GM21360 (cell line): Measurements from ENCODE around the gene UGT1A9.

Experiments
- ATAC-seq: cut with Tn5 transposase; IDR thresholded peaks from one replicate; pipeline ENCODE4 v1.9.1; 2021; ENCODE audit warnings: mild to moderate bottlenecking, moderate library complexity; ENCODE audit not compliant: unreplicated experiment

The UGT1A9 gene

DNA sequence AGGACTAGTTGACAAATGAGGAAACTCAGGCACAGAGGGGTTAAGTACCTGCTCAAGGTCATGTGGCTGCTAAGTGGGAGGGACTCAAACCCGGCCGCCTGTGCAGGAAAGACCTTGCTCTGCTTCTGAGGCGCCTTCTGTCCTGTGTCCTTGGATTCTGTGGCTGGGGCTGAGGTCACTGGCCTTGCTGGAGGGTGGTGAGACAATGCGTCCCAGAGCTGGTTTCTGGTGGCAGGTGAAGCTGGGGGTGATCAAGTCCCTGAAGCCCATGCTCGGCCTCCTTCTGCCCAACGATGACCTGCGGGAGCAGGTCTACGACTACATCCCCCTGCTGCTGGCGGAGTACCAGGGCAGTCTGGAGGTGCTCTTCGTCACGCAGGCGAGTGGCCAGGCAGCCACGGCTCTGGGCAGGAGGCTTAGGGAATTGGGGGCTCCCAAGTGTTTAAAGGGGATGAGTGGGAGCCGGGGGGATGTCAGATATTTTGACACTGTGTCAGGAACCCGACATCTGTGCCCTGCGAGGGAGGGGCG, 122.5 kb downstream of the UGT1A9 start:
- ATAC-seq = no peak

DNA sequence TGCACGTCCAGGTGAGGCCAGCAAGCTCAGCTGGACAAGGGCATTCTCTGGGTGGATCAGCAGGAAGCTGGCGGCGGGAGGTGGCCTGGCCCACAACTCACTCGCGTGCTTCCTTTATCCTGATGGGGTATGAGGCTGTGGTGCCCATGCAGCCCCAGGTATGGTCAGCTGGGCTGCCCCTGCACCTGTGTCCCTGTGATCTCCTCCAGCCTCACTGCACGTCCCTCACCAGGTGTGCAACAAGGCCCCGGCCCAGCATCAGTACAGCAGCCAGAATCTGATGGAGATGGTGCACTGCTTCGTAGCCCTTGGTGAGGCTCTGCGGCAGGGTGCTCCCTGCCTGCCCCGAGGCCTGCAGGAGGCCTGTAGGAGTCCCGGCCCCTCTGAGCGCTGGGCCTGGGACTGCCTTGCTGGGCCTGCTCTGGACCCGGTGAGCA, 124.1 kb downstream of the UGT1A9 start:
- no peak for ATAC-seq

DNA sequence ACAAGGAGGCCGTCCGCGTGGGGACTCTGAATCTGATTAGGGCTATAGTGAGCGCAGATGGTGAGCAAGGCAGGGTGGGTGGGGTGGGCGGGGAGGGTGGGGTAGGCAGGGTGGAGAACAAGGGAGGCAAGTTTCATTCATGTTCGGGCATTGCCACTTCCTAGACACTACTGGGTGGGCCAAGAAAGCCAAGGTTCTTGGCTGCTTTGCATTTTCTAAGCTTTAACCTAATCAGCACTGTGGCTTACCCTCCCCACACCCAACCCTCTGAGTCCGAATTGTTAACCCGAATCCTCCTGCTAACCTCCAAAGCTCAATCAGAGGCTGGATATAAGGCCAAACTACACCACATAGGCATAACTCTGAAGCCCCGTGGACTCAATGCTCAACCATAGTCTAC, 124.6 kb downstream of the UGT1A9 start:
- ATAC-seq = no peak

DNA sequence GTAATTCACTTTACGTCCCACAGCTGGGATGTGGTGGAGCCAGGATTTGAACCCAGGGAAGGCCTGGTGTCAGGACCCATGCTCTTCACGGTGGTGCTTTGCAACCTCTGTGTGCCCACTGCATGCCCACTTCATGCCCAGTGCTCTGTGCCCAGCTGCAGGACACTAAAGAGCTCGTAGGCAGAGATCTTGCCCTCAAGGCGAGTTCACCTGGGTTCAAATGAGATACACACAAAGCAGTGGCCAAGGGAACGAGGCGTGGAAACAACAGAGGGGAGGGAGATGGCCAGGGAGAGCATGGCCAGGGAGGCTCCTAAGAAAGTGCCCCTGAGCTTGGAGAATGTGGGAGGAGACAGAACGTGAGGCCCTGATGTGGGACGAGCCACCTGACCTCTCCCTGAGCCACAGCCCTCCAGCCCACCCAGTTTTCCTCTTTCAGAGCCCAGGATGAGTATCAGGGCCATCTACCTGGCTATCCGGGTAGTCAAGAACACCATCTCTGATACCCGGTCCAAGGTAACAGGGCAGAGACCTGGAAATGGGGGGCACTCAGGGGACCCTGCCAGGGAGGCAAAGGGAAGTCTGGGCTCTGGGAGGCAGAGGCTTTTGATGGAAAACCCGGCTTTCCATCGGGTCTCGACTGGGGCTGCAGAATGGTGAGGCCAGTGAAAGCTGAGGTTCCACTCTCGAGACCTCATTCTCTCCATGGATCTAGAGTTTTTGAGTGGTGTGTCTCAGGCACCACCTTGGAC, 126.8 kb downstream of the UGT1A9 start:
- no peak for ATAC-seq

DNA sequence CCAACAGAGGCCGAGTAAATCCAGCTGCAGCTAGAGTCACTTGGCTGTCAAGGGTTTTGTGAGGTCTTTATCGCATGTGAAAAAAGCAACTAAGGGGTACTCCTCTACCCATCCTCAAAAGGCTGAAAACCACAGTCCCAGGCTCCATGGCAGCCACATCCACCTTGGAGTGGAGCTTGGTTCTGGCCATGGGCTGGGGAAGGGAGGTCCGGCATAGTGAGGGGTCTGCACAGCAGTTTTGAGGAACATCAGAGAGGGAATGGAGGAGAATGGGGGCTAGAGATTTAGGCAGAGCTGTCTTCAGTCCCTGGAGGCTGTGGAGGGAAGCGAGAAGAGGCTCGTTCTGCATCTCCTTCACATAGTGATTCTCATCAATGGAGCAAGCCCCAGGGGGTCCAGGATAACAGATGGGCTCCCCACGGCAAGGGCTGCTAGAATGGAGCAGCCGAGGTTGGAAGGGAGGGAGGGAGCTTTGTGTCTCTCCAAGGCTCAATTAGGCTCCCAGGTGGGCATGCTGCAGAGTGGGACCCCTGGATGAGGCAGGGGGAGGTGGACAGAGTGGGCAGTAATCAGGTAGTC, 127.5 kb downstream of the UGT1A9 start:
- no peak for ATAC-seq

DNA sequence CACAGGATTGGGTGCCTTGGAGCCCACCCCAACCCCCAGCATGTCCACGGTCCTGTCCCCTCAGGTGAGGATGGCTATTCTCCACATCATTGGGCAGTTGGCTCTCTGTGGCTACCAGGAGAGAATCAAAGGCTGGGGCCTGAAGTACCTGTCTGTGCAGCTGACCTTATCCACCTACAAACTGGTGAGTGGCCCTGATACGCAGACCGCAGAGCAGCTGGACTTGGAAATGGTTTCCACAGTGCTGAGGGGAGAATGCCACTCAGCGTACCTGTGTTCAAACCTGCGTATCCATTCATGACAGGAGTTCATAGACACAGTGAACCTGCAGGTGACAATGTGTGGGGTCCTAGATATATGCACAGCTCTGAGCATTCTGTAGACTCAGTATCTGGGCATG, 128.0 kb downstream of the UGT1A9 start:
- no peak for ATAC-seq

DNA sequence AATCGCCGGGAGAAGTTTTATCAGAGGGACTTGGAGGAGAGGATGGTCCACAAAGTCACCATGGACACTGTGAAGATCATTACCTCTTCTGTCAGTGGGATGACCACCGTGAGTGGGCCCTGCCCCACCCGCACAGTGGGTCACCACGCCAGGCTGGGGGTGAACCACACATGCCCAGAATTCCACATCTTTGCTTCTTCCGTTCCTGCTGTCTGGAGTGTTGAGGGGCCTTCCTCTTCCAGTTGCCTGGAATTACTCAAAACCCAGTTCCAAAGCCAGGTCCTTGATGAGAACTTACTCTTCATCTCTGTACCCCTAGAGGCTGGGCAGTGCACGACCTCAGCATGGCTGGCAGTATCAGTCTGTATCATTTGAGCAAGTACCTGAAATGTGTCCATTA, 128.5 kb downstream of the UGT1A9 start:
- no peak for ATAC-seq

DNA sequence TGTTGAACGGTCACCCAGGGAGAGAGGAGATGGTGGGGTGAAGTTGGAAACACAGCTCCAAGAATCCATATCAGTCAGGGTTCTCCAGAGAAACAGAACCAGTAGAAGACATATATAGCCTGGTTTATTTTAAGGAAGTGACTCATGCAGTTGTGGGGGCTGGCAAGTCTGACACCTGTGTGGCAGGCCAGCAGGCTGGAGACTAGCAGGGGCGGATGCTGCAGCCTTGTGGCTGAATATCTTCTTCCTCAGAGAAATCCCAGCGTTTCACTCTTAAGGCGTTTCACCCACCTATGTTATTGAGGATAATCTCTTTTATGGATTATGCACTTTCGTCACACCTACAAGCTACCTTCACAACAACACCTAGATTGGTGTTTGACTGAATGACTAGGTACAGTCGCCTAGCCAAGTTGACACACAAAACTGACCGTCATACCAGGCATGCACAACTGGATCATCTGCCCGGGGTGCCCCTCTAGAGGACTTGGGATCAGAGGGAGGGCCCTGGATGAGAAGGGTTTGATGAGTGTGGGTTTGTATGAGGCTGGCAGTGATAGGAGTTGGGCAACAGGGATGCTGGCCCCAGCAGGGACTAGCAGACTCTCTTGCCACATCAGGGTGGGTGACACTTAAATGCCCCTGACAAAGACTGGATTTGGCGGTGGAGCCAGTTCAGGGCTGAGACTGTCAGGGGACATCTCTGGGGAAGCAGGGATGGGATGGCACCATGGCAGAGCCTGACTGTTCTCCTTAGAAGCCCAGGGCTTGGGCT, 129.8 kb downstream of the UGT1A9 start:
- ATAC-seq = no peak

DNA sequence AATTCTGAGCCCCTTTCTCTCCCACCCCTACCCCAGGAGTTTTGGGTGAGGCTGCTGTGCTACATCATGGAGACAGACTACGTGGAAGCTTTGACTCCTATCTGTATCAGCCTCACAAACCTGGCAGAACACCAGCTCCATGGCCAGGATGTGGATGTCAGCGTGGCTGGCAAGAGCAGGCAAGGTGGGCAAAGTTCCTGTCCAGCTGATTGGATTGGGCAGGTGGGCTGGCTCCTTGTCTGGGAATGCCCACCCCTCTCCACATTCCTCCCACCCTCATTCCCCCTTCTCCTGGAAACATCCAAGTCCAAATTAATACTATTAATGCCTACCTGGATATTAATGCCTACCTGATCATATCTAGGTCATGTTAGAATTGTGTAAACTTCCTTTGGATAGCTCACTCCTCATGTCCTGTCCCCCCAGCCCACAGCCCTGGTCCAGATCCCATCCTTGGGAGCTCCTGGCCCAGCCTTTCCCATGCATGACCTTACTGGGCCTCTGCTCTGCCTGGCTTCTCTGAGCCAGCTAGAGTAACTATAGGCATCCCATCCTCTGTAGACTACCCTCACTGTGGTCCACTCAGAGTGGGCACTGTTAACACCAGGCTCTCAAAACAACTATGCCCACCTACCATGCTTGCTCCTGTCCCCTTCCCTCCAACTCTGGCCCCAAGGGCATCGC, 130.6 kb downstream of the UGT1A9 start:
- no peak for ATAC-seq

DNA sequence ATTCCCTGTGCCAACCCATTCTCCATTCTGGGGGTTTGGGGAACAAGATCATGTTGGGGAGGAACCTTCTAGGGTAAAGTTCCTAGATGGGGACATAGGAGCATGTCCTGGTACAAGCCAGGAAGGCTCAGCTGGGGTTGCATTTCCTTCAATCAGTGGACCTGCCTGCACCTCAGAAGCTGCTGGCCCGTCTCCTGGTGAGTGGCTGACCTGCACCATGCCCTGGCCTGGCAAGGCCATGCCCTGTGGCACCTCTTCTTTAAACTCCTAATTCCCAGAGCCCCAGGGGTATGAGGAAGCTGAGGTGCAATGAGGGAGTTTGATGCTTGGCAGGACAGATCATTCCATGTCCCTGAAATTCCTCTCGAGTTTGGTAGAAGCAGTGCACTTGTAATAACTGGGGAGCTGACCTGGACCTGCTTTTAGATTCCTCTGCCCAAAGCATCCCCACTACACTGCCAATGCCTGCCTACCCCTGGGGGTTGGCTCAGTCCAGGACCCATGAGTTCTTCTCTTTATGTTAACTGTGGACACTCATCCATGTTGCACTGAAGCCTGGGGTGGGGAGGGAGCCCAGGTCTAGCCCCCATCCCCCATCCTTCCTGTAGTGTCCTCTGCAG, 131.7 kb downstream of the UGT1A9 start:
- no peak for ATAC-seq

DNA sequence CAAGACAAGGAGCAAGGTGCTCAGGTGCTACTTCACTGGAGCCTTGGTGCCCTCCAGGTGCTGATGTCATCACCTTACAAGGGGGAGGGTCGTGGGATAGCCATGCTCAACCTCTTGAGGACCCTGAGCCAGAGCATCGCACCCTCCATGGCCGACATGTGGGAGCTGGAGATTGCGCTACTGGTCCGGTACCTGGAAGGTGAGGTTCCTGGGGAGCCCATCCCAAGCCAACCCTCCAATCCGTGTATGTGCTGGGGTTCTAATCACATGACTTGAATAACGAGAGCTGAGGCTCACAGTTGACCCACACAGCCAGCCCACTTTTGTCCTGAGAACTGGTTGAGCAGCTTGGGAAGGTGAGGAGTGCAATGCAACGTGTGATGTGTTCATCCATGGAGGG, 132.3 kb downstream of the UGT1A9 start:
- no peak for ATAC-seq

DNA sequence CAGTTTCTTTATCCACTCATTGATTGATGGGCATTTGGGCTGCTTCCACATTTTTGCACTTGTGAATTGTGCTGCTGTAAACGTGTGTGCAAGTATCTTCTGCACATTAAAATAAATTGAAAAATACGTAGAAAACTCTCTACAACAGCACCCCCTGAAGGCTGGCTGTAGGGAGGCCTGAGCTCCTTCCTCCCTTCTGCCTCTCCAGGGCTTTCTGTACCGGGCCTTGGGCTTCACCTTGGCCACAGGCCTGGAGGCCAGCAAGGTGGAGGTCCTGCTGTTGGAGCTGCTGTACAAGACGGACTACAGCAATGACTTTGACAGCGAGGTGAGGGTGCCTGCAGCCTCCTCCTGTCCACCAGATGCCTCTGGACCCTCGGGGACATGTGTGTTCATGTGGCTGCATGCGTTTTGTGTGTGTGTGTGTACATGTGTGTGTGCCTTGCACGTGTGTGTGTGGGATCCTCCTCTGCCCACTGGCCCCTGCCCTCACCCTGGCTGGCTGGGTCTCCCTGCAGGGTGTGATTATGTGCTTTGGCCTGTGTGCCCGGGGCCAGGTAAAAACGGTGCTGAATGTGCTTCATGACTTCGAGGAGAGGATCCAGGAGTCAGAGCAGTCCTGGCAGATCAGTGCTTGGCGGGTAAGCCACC, 135.6 kb downstream of the UGT1A9 start:
- ATAC-seq = no peak

DNA sequence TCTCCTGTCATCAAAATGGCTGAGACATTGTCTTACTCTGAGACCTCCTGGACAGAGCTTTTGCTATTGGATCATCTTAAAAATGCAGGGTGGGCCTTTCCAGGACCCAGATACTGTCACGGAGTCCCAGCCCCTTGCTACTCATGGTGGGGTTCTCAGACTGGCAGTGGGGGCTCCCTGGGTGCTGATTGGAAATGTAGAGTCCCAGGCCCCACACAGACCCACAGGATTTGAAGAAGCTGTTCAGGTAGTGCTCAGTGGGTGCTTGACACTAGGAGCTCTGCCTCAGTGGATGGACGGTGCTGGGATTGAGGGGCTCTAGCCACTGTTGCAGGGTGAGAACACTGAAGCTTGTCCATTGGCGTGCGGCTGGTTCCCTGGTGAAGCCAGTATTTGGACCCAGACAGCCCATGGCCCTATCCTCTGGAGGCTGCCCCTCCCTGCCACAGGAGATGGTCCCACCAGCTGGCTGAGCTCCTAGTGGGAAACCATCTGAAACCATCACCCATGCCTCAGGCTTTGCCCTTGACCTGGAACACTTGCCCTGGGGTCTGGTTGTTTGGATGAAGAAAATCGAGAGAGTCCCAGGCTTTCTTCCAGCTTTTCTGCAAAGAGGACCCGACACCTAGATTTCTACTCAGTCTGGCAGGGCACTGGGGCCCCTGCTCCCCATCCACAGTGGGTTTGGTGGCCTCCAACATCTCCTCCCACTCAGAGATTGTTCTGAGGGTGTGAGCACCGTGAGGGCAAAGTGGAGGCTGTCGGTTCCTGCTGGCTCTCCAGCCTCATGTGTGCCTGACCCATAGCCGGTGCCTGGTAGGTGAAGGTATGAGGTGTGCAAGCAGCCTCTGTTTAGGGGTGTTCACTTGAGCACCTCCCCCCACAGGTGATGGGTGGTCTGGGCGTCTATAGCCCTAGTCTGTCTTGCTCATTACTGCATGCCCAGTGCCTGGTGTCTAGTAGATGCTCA, 136.6 kb downstream of the UGT1A9 start:
- ATAC-seq = no peak

DNA sequence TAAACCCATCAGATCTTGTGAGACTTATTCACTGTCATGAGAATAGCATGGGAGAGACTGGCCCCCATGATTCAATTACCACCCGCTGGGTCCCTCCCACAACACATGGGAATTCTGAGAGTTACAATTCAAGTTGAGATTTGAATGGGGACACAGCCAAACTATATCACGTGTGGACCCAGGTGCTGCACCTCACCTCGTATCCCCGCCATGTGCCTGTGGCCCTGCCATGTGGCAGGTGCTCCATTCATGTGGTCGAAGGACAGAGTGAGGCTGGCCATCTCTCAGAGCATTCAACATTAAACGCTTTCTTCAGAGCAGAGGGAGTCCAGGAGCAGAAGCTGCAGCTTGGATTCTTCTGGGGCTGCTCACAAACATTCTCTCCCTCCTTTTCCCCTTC, 138.7 kb downstream of the UGT1A9 start:
- no peak for ATAC-seq

DNA sequence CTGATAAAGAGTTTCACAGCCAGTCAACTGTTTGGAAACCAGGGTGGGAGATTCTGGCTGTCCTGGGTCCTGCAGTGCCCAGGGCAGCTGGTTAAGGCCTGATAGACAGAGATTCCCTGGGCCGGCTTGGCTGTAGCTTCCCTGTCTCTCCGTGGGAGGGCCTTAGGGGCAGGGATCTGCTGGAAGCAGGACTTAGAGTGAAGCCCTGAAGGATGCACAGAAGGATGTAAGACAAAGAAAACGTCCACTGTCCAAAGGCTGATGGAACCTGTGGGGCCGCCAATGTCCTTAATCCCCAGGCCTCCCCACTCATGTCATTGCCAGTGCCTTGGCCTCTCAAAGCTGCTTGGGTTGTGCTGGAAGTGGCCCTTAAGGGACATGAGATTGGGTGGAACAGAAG, 139.4 kb downstream of the UGT1A9 start:
- ATAC-seq = no peak

DNA sequence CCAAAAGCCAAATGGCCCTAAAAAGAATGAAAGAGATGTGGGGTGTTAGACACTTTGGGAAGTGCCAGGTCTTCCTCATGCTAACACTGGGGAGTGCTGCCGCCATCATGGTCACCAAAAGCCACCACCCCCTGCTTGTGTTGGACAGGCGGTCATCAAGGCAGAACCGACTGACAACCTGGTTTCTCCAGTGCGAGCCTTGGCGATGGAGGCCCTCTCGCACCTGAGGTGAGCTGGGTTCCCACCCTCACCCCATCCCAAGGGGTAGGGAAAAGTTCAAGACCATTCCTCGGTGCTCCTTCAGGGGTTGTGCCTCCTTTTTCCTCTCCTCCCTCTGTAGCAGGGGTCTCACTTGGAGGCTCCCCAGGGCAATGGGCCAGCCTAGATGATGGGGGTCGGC, 140.0 kb downstream of the UGT1A9 start:
- ATAC-seq = no peak

DNA sequence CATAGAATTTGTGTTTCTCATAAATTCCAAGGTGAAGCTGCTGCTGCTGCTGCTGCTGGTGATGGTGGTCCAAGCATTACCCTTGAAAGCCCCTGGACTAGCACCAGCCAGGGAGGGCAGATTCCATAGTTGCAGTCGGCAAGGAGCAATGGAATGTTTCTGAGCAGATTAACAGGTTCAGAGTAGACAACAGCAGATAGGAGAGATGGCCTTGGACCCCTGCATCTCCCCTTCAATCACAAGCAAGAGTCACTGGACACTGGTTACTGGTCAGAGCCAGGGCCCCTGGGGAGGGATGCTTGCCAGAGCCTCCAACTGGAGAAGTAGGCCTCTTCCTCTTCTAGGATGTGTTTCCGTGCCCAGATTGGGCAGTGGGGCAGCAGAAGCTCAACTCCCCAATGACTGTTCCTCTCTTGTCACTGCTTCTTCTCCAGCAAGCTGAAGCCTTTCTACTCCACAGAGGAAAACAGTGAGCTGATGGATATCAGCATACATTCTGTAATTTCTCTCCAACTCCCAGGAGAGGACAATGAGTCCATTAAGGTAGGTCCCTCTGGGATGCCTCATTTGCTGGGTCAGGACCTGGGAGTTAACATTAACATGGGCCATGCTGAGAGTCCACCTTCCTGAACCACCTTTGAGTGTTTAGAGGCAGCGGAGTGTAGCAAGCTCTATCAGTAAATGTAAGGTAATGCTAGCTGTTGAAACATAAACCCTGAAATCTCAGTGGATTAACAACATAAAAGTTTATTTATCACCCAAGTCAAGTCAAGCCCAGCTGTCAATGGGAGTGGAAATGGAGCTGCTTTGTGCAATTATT, 141.7 kb downstream of the UGT1A9 start:
- ATAC-seq = no peak
